Activated T-cell treated with anti-CD3 and anti-CD28 coated beads, Interleukin-2, amount 50 U/mL, for 72 hours (primary cell): ENCODE results near the gene CNTNAP2. TPM values are rescaled to one million over a fixed set of nuclear protein-coding genes. Genes with fewer than 3 reads are reported as not detected.

Experiments
- ATAC-seq, 2 donors: fragments of 150-1000 bp; cut with Tn5 transposase; replicated peaks in 1 of 2; 2 replicates each; pipeline ENCODE4 v1.10.0; 2021; ENCODE audit warnings: moderate library complexity in 2 of 2, mild to moderate bottlenecking in 1 of 2
- DNase-seq, 2 donors: peaks; one replicate each; pipeline ENCODE4 v3.0.0; 2021 to 2022; ENCODE audit warnings: mixed read lengths in 1 of 2
- H3K27ac Mint-ChIP-seq: one replicate; pipeline ENCODE4 v1.8.0; 2022; ENCODE audit warnings: mild to moderate bottlenecking, moderate library complexity, mixed read lengths
- H3K27me3 Mint-ChIP-seq: one replicate; pipeline ENCODE4 v1.8.0; 2022; ENCODE audit warnings: low read depth, mixed read lengths
- H3K36me3 Mint-ChIP-seq, 2 donors: one replicate each; pipeline ENCODE4 v1.8.0; 2022; ENCODE audit warnings: mixed read lengths in 2 of 2, mild to moderate bottlenecking in 1 of 2; ENCODE audit not compliant: insufficient read depth in 2 of 2
- H3K4me1 Mint-ChIP-seq: one replicate; pipeline ENCODE4 v1.8.0; 2022; ENCODE audit warnings: low read depth, mixed read lengths
- H3K4me3 Mint-ChIP-seq, 2 donors: one replicate each; pipeline ENCODE4 v1.8.0; 2022; ENCODE audit warnings: mild to moderate bottlenecking in 2 of 2, mixed read lengths in 2 of 2, moderate library complexity in 2 of 2
- H3K9me3 Mint-ChIP-seq, 2 donors: one replicate each; pipeline ENCODE4 v1.8.0; 2022; ENCODE audit warnings: mixed read lengths in 2 of 2
- total RNA-seq, 2 donors: library from RNA; stranded (reverse); gene quantifications; one replicate each; pipeline ENCODE4 v1.2.3, GENCODE V29; 2022

Gene CNTNAP2
- total RNA-seq, 2 donors from 2014 or later = not detected

- no peak overlapping the region for H3K27ac Mint-ChIP-seq
- ATAC-seq = no peak
- DNase-seq = no peak
- peaks cover 13 to 17% of the 10 kb centered on the region in 2 donors for H3K9me3 Mint-ChIP-seq
- no peak overlapping the region for H3K4me3 Mint-ChIP-seq
- H3K27me3 Mint-ChIP-seq = no peaks in the 10 kb centered on the region
- H3K36me3 Mint-ChIP-seq = no peaks in the 10 kb centered on the region
- no peaks in the 10 kb centered on the region for H3K4me1 Mint-ChIP-seq
Measured at GRCh38 chr7:147541261-147541660, 1424.7 kb downstream of the CNTNAP2 start.

DNA sequence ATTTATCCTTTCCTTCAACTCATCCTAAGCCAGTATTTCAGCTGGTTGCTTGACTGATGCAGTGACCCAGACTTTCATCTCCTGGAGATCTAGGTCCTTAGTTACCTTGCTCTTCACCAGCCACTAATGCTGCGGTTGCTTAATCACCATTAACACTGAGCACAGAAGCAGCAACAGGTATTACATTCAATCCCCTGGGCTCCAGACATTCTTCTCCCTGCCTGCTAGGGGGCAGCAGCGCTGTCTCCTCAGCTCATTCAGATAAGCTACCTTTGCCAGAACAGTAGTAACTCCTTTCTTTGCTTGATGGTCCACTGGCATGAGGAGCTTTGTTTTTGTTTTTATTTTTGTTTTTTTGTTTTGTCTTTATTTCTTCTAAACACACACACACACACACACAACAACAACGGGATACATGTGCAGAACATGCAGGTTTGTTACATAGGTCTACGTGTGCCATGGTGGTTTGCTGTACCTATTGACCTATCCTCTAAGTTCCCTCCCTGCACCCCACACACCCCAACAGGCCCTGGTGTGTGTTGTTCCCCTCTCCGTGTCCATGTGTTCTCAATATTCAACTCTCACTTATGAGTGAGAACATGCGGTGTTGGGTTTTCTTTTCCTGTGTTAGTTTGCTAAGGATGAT is 1430.8 kb downstream of the CNTNAP2 start:
- Mint-ChIP-seq H3K9me3 (peaks cover 6 to 13% of the 10 kb centered on the region in 2 donors), H3K4me3 (no peak overlapping the region), H3K4me1 (no peaks in the 10 kb centered on the region), H3K36me3 (peaks cover 0 to 2% of the 10 kb centered on the region in 2 donors), H3K27ac (no peak overlapping the region), H3K27me3 (no peaks in the 10 kb centered on the region)
- ATAC-seq (no peak), DNase-seq (peak; percentile 3 to 4)

- Mint-ChIP-seq H3K4me1 (no peaks in the 10 kb centered on the region), H3K27me3 (no peaks in the 10 kb centered on the region), H3K4me3 (no peak overlapping the region), H3K27ac (no peak overlapping the region), H3K36me3 (no peaks in the 10 kb centered on the region), H3K9me3 (peaks cover 0 to 2% of the 10 kb centered on the region in 2 donors)
- ATAC-seq (no peak), DNase-seq (no peak)
Measured at GRCh38 chr7:147556317-147556716, 1439.7 kb downstream of the CNTNAP2 start.

GRCh38 chr7:147563669-147564068 is 1447.1 kb downstream of the CNTNAP2 start:
- Mint-ChIP-seq H3K4me1 (no peaks in the 10 kb centered on the region), H3K36me3 (no peaks in the 10 kb centered on the region), H3K27me3 (no peaks in the 10 kb centered on the region), H3K4me3 (no peak overlapping the region), H3K27ac (no peak overlapping the region), H3K9me3 (peaks cover 3 to 4% of the 10 kb centered on the region in 2 donors)
- ATAC-seq (no peak), DNase-seq (no peak)

GRCh38 chr7:147564786-147565476 is 1448.3 kb downstream of the CNTNAP2 start:
- no peak overlapping the region for H3K4me3 Mint-ChIP-seq
- ATAC-seq = no peak
- no peak for DNase-seq
- H3K9me3 Mint-ChIP-seq = peaks cover 3 to 6% of the 10 kb centered on the region in 2 donors
- H3K27me3 Mint-ChIP-seq = no peaks in the 10 kb centered on the region
- H3K36me3 Mint-ChIP-seq = no peaks in the 10 kb centered on the region
- H3K4me1 Mint-ChIP-seq = no peaks in the 10 kb centered on the region
- H3K27ac Mint-ChIP-seq = no peak overlapping the region

DNA sequence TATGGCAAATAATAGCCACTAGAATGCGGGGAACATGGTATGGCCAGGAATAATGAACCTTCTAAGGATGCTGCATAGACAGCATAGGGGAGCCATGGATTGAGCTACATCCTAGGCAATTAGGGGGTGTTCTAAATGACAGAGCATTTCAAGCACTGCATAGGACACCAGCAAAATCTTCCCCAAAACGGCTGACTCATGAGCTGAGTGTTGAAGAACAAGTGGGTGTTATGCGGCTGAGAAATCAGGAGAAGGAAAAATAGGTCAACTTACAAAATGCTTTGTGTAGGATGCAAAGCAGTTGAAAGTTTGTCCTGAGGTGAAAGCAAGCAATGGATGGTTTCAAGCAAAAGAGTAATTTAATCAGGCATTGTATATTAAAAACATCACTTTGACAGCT is 1450.4 kb downstream of the CNTNAP2 start:
- H3K4me3 Mint-ChIP-seq = no peak overlapping the region
- ATAC-seq = no peak
- peaks cover 1 to 8% of the 10 kb centered on the region in 2 donors for H3K9me3 Mint-ChIP-seq
- no peaks in the 10 kb centered on the region for H3K4me1 Mint-ChIP-seq
- H3K27ac Mint-ChIP-seq = no peak overlapping the region
- H3K36me3 Mint-ChIP-seq = no peaks in the 10 kb centered on the region
- H3K27me3 Mint-ChIP-seq = no peaks in the 10 kb centered on the region
- DNase-seq = no peak

- Mint-ChIP-seq H3K27ac (no peak overlapping the region), H3K27me3 (no peaks in the 10 kb centered on the region), H3K36me3 (no peaks in the 10 kb centered on the region), H3K9me3 (peaks cover 2 to 7% of the 10 kb centered on the region in 2 donors), H3K4me3 (no peak overlapping the region), H3K4me1 (no peaks in the 10 kb centered on the region)
- DNase-seq = no peak
- no peak for ATAC-seq
Measured at GRCh38 chr7:147569116-147569913, 1452.7 kb downstream of the CNTNAP2 start.

DNA sequence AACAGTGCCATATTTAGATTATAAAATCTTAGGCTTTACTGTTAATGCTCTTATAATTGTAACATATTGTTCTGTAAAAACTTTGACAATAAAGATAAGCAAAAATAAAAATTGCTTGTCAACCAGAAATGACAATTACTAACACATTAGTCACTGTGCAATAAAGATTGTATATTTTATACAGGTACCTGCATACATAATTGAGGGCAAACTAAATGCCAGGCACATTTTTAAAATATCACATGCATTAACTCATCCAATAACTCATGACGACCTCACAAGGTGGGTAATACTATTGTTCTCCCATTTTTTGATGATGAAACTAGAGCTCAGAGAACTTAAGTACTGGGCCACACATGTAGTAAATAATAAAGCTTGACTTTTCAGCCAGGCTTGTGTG is 1453.8 kb downstream of the CNTNAP2 start:
- ATAC-seq (no peak), DNase-seq (no peak)
- Mint-ChIP-seq H3K36me3 (no peaks in the 10 kb centered on the region), H3K4me1 (no peaks in the 10 kb centered on the region), H3K27ac (no peak overlapping the region), H3K27me3 (no peaks in the 10 kb centered on the region), H3K9me3 (peaks cover 5 to 9% of the 10 kb centered on the region in 2 donors), H3K4me3 (no peak overlapping the region)

GRCh38 chr7:147571436-147572185 is 1455.0 kb downstream of the CNTNAP2 start:
- DNase-seq (no peak), ATAC-seq (no peak)
- H3K27me3 Mint-ChIP-seq = no peaks in the 10 kb centered on the region
- H3K4me1 Mint-ChIP-seq = no peaks in the 10 kb centered on the region
- no peaks in the 10 kb centered on the region for H3K36me3 Mint-ChIP-seq
- H3K9me3 Mint-ChIP-seq = peaks cover 5 to 9% of the 10 kb centered on the region in 2 donors
- H3K27ac Mint-ChIP-seq = no peak overlapping the region
- H3K4me3 Mint-ChIP-seq = no peak overlapping the region

DNA sequence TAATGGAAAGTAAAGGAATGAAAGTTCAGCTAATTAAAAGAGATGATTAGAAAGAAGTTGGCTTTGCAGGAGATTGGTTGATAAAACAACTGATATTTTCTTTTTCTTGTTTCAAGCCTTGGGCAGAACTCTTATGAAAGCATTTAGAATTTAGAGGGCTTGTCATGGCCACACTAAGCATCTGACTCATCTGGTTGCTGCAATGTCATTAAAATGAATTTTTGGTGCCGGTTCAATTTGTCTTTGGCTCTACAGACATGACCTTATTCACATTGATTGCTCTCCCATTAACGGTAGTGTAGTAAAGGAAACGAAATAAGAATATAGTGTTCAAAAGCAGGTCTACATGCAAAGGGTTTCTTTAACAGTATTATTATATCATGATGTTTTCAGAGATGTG is 1461.6 kb downstream of the CNTNAP2 start:
- no peak overlapping the region for H3K4me3 Mint-ChIP-seq
- DNase-seq = no peak
- H3K36me3 Mint-ChIP-seq = no peaks in the 10 kb centered on the region
- no peak overlapping the region for H3K27ac Mint-ChIP-seq
- H3K4me1 Mint-ChIP-seq = no peaks in the 10 kb centered on the region
- no peak for ATAC-seq
- peaks cover 2 to 7% of the 10 kb centered on the region in 2 donors for H3K9me3 Mint-ChIP-seq
- H3K27me3 Mint-ChIP-seq = no peaks in the 10 kb centered on the region

GRCh38 chr7:147579148-147579547 is 1462.5 kb downstream of the CNTNAP2 start:
- Mint-ChIP-seq H3K36me3 (no peaks in the 10 kb centered on the region), H3K9me3 (peaks cover 2 to 7% of the 10 kb centered on the region in 2 donors)
- ATAC-seq = no peak

DNA sequence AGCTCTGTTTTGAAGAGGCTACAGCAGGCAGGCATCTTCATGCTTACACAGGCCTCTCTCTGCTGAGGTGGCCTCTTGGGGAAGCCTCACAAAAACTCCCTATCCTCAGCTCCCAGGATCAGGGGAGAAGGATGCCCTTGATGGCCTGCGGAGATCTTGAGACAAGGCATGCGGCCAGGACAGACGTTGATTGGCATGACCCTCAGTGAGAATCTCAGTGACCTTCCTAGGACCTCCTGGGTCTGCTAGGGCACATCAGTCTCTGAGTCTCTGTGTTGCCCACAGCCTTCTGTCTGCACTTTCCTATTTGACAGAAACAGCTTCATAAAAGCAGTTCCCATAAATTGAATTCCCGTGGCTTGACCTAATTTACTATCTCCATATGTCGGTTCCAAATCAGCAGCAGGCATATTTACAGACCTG is 1468.2 kb downstream of the CNTNAP2 start:
- H3K4me3 Mint-ChIP-seq = no peak overlapping the region
- no peaks in the 10 kb centered on the region for H3K27me3 Mint-ChIP-seq
- no peak overlapping the region for H3K27ac Mint-ChIP-seq
- ATAC-seq (no peak), DNase-seq (no peak)
- peaks cover 3 to 4% of the 10 kb centered on the region in 2 donors for H3K9me3 Mint-ChIP-seq
- H3K36me3 Mint-ChIP-seq = no peaks in the 10 kb centered on the region
- H3K4me1 Mint-ChIP-seq = no peaks in the 10 kb centered on the region

More at GRCh38 chr7:147579148-147579547, 1462.5 kb downstream of the CNTNAP2 start:
- Mint-ChIP-seq H3K27me3 (no peaks in the 10 kb centered on the region), H3K4me1 (no peaks in the 10 kb centered on the region), H3K4me3 (no peak overlapping the region), H3K27ac (no peak overlapping the region)
- no peak for DNase-seq
